Measurements from ENCODE around the gene RFX6.

RFX6 gene

DNA sequence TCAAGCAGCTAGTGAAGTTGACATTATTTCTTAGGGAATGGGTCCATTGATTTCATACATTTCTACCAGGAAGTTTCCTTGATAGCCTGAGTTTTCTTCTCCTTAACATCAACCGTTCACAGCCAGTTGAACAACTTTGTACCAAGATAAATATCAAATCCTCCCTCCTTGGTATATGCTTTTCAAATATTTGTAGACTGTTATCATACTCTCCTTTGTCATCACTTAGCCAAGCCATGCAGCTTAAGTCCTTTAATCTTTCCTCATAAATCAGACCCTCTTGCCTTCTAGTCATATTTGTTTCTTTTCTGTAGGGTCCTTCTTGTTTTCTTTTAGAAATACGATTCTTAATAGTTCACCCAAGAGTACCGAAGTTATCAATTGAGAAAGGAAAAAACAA, 25.6 kb downstream of the RFX6 start:
- DNase-seq: no peak

DNA sequence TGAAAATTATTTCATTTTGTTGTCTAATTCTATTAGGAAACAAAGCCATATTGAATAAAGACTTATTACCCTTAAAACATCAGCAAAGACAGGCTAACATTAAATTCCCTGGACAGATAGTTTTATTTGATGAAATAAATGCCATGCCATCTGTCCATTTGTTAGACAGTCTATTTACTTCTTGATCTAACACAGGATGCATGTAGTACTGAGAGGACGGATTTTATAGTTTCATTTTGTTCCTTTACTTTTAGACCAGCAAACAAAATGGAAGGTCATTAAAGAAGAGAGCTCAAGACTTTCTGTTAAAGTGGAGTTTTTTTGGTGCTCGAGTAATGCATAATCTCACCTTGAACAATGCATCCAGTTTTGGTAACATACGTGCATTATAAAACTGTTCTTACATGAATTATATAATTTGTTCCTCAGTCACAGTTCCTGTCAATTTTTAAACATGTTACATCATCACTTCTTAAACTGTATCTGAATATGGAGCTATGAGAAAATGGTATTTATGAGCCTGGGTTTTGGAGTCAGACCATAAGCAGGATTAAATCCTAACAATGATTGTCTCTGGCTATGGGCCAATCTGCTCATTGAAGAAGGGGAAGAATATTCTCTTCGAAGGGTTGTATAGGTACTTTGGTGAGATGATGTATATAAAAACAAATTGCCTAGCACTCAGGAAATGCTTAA, 46.0 kb downstream of the RFX6 start:
- DNase-seq: no peak

GRCh38 chr6:116924245-116924644, 47.2 kb downstream of the RFX6 start:
- DNase-seq: no peak

- DNase-seq: no peak
Measured at GRCh38 chr6:116925088-116925794, 48.2 kb downstream of the RFX6 start.

GRCh38 chr6:116928677-116929076, 51.6 kb downstream of the RFX6 start:
- no peak for DNase-seq

GRCh38 chr6:116929825-116930224, 52.8 kb downstream of the RFX6 start:
- DNase-seq: no peak

DNA sequence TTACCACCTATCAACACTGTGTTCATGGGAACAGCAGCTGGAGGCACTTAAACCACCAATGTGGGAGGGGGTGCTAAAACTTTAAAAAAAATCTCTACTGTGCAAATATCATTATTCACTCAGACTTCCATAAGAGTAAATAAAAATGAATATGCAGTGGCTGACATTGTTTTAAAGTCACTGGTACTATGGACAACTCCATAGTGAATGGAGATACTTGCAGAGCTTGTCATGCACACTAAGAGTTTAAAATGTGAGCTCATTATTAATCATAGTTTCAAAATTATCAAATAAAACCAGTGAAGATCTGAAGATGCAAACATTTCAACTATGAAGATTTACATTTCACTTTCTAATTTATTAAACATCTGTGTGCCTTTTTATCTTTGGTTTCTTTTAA, 54.4 kb downstream of the RFX6 start:
- no peak for DNase-seq

- no peak for DNase-seq
Measured at GRCh38 chr6:116932496-116932895, 55.5 kb downstream of the RFX6 start.

DNA sequence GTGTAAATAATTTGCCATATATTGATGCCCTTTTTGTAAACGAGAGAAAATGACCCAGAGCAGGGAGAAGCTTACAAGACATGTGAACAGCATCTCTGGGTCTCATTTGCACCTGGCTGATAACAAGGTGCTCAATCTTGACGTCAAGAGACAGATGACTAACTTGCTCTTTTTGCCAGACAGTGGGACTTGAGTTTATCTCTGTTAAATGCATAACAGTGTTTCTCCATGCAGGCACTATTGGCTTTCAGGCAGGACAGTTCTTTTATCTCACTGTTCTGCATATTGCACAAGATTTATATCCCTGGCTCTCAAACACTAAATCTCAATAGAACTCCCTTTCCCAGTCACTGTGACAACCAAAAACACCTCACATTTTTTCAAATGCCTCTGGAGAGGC, 56.4 kb downstream of the RFX6 start:
- no peak for DNase-seq

DNA sequence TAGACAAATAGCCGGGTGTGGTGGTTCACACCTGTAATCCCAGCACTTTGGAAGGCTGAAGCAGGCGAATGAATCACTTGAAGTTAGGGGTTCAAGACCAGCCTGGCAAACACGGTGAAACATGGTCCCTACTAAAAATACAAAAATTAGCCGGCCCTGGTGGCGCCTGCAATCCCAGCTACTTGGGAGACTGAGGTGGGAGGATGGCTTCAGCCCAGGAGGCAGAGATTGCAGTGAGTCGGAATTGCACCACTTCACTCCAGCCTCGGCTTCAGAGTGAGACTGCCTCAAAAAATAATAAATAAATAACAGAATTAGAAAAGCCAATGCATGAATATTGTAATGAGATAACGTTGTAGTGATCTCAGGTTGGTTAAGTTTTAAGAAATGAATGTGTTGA, 61.3 kb downstream of the RFX6 start:
- DNase-seq: no peak

GRCh38 chr6:116941727-116942126, 64.7 kb downstream of the RFX6 start:
- no peak for DNase-seq

- no peak for DNase-seq
Measured at GRCh38 chr6:116945809-116946208, 68.8 kb downstream of the RFX6 start.

- DNase-seq: no peak
Measured at GRCh38 chr6:116948533-116949304, 71.7 kb downstream of the RFX6 start.

DNA sequence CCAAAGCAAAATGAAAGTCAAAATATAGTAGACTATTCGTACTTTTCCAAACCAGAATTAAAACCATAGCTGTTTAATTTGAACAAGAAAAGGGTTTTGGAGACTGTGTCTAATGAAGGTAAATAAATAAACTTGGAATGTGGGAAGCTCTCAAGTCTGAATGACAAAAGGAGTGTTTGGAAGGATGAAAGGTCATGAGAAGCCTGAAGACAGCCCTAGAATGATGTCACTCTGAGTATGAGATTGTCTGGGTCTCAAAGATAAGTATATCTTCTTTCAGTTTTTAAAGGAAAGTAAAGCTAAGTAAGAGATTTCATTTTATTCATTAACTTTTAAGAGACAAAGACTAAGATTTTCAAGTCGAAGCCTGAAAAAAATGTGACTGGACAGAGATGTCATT, 72.9 kb downstream of the RFX6 start:
- no peak for DNase-seq

GRCh38 chr6:116954335-116954734, 77.3 kb downstream of the RFX6 start:
- no peak for DNase-seq

DNA sequence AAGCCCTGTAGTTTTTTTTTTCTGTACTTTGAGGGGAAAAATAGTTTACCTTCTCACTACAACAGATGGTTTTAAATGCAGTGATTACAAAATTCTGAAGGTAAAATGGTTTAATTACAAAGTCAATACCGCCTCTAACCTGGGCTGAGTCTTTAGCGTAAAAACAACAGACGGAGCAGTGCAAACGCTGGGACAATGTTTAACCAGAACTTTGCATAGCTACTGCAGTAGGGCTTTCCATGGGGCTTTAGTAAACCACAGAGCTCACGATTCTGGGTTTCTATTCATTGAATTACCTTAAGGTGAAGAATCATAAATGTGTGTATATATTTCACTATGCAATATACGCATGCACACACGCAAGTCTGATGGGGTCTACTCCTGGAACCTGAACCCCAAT, 77.9 kb downstream of the RFX6 start:
- DNase-seq: no peak

GRCh38 chr6:116955773-116956172, 78.7 kb downstream of the RFX6 start:
- DNase-seq: no peak

DNA sequence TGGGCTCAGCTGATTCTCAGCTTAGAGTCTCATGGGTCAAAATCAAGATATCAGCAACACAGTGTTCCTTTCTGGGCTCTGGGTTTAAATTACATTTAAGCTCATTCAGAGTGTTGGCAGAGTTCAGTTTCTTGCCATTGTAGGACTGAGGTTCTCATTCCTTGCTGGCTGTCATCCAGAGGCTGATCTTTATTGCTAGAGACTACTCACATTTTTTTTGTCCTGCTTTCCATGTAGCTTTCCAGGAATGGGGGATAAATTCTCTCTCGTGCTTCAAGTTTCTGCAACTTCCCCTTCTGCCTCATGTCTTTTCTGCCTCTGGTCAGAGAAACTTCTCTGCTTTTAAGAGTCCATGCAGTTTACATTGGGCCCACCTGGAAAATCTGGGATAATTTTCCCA, 86.9 kb downstream of the RFX6 start:
- no peak for DNase-seq

- DNase-seq: no peak
Measured at GRCh38 chr6:116966675-116967576, 89.9 kb downstream of the RFX6 start.

DNA sequence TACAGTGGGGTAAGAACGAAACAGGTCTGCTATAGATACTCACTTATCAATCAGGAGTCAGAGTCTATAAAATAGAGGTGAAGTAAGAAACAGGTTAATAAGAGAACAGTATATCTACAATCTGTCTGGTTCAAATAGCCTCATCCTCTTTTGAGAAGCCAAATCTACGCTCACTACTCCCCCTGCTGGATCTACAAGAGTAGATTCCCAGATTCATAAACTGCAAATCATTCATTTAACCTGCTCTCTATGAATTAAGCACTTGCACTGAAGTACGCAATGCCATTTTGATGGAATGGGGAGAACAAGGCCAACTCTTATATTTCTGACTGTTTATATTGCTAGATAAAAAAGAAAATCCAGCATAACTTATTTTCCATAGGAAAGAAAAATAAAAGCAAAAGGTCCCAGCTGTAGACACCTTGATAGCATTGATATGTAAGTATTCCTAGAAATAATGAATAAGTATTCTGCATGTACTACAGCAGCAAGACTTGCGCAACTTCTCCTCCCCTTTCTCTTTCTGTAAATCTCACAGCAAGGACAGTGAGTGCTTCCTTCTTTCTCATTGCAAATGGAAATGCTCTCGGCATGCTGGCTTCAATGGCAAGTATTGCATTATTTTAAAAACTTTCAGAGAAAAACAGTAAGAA, 92.3 kb downstream of the RFX6 start:
- DNase-seq: no peak

GRCh38 chr6:116971959-116972358, 94.9 kb downstream of the RFX6 start:
- no peak for DNase-seq

GRCh38 chr6:116973976-116974375, 96.9 kb downstream of the RFX6 start:
- no peak for DNase-seq

Data from NCI-H1436 treated with DMSO at 0.1 percent for 48 hours (cell line).